NCI-H187 treated with DMSO at 0.1 percent for 48 hours (cell line): Measurements from ENCODE around the gene SMC5.
"Not testable (repeated sequence)": the region's sequence is repeated elsewhere in the genome, so short reads cannot be mapped to it uniquely, and the experiment has no call there.

ENCODE experiments used
- DNase-seq: peaks from one replicate; lab custom pipeline; 2025; lab: John Stamatoyannopoulos, UW

The SMC5 gene

DNA sequence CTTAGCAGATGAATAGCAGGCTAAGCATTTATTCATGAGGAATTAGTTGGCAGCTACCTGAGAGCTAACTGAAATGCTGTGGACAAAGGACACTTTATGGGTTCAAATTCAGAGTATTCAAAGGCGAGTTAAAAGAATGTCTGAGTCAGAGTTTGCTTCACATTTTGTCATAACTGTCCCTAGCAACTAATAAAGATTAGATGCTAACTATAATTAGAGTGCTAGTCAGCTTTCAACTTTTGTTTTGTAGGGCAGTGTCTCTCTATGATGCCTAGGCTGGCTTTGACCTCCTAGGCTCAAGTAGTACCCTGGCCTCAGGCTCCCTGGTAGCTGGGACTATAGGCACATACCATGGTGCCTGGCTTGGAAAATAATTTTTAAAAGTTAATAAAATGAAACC, 4.6 kb downstream of the SMC5 start:
- DNase-seq, result no peak

DNA sequence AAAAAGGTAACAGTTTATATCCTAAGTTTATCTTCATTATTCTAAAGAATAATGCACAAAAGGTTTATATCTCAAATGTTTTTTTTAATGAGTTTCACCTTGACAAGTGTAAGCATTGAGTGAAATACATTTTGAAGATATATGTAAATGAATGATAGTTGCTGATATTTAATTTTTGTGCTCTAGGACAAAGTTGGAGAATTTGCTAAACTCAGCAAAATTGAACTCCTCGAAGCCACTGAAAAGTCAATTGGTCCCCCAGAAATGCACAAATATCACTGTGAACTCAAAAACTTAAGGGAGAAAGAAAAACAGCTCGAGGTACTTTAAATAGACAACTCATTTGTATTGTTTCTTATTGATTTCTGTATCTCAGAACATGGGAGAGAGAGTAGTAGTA, 19.5 kb downstream of the SMC5 start:
- DNase-seq, result no peak

DNA sequence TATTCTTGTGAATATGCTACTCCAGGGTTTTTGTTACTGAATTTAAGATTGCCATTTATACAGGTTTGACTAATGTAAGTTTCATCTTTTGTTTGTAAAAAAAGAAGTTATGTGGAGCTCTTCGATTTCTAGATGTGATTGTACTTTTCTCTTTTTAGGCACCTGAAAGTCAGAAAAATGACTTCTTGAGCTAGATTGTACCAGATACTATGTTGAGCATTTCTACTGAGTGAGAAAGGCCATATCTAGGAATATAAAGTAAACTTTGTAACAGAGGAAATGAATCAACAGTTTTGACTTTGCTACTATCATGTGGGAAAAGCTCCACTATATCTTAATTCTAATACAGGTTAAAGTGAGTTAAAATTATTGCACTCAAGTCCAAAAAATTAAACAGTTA, 25.1 kb downstream of the SMC5 start:
- DNase-seq, result no peak

DNA sequence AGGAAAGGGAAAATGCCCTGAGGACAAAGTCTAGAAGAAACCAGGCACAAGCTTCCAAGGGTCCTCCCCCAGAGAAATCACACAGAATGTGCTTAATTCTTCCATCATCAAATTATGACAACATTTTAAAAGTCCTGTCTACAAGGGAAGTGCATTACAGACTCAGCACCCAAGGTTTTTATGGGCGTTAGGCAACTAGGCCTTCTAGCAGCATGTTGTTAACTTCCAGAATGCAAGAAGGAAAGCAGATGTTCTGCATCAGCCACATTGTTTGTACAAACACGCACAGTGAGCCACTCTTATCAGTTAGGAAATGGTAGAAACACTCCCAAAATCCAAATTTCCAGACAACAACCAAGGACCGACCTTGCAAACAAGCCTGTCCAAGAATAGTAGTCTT, 26.5 kb downstream of the SMC5 start:
- no peak for DNase-seq

DNA sequence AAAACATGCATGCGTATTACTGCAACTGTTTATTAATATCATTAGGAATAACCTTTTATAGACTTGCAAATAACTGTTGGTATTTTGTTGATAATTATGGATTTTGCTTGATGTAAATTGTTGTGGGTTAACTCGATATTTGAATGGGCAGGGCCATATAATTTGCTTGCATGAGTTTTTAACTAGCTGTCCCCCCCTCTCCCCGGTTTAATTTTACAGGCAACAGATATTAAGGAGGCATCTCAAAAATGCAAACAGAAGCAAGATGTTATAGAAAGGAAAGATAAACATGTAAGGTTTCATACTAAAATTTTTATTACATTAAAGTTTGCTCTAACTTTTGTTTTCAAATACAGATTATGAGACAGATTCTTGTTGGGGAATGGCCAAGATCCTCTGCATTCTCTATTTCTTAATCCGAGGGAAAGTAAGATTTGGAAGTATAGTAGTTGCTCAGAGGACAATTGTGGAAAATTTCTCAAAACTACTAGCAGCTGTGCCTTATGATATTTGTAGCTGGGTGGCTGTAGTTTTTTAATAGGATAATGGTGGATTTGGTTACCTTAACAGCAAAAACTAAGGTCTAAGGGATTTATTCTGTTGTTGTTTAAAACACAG, 27.3 kb downstream of the SMC5 start:
- no peak for DNase-seq

DNA sequence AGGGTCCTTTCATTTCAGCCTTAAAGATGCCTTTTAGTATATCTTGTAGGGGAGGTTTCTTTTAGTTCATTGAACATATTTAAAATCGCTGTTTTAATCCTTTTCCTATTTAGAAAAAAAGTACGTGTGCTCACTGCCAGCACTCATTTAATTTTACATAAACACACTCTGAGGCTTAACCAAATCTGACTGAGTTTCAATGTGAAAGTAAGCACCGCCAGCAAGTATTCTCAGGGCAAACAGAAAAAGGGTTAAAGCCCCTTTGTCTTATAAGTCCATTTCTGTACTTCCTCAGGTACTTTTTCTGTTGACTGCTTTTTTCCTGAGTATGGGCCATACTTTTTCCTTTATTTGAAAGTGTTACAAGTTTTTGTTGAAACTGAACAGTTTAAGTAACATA, 31.8 kb downstream of the SMC5 start:
- no peak for DNase-seq

DNA sequence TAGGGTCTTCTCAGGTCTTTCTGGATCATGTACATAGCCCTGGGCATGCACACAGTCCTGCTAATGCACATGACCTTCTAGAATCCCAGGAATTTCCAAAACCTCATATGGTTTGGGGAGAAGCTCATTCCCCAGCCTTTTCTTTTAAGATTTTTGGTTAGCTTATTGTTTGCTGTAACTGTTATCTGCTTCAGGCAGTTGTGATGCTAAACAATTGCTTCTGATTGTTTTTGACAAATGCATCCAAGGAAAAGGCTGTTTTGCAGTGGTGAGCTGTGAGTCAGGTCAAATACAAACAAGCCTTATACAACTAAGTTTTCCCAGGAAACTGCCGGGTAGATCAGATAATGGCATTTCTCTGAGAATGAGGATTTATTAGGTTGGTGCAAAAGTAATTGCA, 32.7 kb downstream of the SMC5 start:
- DNase-seq, result no peak

DNA sequence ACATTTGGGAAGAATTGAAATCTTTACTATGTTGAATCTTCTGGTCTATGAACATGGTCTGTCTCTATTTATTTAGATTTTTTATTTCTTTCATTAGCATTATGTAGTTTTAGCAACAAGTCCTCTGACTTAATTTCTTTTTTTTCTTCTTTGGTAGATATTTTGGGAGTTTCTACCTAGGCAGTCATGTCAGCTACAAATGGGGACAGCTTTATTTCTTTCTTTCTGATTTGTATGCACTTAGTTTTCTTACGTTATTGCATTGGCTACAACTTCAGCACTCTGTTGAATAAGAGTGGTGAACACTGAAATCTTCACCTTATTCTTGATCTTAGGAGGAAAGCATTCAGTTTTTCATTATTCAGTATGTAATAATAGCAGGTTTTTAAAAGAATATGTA, 33.5 kb downstream of the SMC5 start:
- DNase-seq, result no peak

DNA sequence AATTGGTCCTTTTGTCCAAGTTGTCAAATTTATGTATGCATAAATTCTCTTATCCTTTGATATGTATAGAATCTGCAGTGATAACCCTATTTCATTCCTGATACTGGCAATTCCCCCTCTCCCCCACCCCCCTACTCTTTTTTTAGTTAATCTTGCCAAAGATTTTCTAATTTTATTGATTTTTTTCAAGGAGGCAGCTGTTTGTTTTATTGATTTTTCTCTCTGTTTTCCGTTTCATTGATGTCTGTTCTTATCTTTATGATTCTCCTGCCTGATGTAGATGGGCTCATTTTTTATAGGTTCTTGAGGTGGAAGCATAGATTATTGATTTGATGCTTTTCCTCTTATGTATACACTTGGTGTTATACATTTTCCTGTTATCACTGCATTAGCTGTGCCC, 34.4 kb downstream of the SMC5 start:
- no peak for DNase-seq

DNA sequence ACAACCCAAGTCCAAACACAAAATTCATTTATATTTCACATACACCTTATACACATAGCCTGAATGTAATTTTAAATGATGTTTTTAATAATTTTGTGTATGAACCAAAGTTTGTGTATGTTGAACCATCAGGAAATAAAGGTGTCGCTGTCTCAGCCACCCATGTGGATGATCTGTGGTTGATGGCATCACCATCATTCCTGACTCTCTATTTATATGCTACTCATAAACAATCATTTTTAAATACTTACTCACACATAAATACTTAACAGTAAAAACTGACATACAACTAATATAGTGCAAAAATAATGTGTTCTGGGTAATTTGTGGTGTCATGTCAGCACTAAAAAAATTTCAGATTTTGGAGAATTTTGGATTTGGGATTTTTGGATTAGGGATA, 38.4 kb downstream of the SMC5 start:
- DNase-seq, result no peak

DNA sequence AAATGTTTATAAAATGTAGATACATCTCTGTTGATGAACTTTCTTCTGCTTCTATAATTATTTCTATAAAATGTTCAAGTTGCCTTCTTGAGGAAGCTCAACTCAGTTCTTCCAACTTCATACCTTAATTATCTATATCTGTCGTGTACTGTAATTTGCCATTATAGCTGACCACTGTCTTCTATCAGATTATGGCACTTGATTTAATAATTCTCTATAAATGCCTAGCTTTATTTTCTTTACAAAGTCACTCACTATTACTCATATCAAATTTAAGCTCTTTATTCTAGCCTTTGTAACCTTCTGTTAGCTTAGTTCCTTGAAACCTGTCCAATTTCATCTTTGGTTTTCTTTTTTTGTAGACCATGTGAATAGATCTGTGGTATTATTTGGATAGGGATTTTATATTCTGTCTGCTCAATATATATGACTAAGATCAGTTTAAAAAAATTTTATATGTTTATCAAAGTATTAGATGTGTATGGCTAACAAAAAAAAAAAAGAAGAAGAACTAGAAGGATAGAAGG, 39.5 kb downstream of the SMC5 start:
- no peak for DNase-seq

DNA sequence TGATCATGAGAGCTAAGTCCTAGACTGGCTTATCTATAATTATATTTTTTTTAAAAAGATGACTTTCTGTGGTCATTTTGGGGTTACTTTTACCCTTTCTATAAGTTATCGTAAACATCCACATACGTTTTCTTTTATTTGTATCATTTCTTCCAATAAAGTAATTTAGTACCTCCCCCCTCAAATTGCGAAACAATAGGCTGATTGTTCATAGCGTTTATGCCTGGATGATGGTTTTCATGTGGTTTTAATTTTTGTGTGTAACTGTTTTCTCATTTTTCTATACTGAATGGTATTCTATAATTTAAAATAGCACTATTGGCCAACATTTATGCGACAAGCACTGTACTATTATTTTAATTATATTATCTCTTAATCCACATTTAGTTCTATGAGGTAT, 44.5 kb downstream of the SMC5 start:
- DNase-seq, result no peak

DNA sequence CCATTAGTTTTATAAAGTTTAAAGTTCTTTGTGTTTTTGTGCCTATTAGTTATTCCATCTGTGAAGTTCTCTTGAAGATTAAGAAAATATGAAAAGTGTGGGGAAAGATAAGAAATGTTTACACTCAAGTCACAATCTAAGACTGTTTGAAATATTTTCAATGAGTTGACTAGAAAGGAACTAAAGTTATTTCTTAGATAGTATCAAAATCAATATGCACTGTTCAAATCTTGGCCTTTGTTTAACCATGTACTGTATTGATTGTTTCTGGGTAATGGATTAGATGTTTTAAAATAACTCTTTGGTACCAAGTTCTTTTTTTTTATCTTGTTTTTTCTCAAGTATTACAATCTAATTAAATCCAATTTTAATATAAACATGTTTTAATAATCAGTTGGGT, 46.0 kb downstream of the SMC5 start:
- no peak for DNase-seq

DNA sequence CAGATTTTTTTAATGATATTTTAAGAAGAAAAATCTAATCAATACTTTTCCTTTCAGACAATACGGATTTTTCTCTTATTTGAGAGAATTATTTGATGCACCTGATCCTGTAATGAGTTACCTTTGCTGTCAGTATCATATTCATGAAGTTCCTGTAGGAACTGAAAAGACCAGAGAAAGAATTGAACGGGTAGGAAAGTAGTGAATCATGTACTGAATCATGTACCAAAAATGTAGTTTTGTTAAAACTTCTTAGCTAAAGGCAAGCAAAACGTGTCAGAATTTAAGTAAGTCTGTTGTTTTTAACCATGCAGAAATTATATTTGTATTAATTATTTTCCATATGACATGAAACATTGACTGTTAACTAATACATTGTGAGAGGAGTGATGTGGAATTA, 56.6 kb downstream of the SMC5 start:
- no peak for DNase-seq

DNA sequence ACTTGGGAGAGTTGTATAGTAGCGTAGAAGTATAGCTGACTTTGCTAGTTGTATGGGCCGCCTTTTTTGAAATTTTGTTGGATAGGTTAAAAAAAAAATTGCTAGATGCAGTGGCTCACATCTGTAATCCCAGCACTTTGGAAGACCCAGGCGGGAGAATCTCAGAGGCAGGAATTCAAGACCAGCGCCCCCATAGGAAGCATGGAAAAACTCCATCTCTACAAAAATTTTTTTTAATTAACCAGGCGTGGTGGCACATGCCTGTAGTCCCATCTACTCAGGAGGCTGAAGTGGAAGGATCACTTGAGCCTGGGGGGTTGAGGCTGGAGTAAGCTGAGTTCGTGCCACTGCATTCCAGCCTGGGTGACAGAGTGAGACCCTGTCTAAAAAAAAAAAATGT, 59.2 kb downstream of the SMC5 start:
- DNase-seq, result no peak

DNA sequence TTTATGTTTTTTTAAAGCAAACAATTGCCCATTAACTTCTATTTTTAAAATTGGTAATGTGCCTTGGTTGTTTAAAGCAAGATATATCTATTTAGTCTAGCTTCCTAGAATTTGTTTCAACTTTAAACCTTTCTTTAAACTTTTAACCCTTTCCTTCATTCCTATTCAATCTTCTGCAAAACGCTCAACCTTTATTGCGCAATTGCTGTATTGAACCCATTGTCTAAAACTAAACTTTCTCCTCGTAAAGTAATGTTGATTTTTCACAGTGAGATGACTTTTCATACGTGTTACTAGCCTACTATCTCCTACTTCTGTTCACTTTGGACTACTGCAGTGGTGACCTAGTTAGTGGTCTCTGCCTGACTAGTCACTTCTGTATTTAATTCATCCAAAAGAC, 63.3 kb downstream of the SMC5 start:
- no peak for DNase-seq

DNA sequence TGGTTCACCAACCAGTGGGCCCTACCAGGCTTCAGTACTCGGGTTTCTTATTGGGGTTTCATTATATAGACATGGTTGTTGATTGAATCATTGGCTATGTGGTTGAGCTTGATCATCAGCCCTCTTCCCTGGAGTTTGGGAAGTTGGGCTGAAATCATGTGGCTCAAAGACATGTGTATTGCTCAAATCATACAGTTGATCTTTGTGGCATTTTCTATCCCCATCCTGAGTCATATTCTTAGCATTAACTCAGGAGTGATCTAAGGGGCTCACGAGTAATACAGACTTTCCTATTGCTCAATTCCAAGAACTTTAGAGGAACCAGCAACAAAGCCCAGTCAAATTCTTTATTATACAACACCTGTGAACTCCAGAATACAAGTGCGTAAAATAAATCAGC, 66.2 kb downstream of the SMC5 start:
- no peak for DNase-seq

DNA sequence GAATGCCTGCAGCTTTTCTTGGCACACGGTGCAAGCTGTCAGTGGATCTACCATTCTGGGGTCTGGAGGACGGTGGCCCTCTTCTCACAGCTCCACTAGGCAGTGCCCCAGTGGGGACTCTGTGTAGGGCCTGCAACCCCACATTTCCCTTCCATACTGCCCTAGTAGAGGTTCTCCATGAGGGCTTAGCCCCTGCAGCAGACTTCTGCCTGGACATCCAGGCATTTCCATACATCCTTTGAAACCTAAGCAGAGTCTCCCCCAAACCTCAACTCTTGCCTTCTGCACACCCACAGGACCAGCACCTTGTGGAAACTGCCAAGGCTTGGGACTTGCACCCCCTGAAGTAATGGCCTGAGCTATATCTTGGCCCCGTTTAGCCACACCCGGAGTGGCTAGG, 69.8 kb downstream of the SMC5 start:
- DNase-seq, result not testable (repeated sequence)

DNA sequence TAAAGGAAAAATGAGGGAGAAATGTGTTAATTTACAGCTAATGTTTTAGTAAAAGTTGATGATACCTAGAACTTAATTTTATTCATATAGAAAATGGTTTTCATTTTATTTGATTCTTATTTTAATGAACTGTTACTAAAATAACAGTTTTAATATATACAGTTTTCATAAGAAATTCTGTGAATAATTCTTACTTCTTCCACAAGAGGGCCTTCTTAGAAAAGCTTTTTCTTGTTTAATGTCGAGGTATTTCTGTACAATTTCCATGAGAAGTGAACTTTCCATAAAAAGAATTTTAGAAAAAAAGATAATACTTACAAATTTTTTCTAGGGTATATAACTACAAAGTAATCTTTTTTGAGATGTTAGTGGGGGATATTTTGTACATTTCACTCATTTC, 81.8 kb downstream of the SMC5 start:
- DNase-seq, result no peak

DNA sequence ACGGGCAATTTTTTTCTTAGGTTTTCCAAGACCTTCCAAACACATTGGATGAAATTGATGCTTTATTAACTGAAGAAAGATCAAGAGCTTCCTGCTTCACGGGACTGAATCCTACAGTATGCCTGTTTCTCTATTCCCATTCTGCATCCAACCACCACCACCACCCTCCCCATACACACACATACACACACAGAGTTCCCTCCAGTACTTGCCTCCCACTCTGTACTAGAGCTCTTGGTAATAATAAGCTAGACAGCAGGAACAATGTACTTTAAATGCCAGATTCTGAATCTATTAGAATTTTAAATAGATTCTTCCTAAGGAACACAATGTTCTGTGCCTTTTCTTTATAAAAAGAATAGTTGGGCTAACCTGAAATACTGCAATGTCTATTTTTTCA, 88.3 kb downstream of the SMC5 start:
- no peak for DNase-seq

DNA sequence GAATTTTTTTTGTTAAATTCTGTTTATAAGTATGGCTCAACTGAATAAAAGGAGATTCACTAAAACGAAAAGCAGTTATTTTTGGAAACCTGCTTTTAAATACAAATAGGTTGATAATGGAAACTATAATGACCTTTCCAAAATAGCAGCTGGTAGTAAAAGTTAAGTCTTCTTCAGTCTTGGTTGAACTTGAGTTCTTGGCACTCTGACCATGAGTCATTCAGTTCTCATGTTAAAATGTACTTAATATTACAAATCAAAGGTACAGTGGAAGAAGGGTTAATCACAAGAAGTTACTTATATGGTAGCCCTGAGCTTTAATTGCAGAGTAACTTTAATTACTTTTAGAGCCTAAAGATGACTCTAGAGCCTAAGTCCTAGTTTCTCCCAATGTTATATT, 93.6 kb downstream of the SMC5 start:
- no peak for DNase-seq

DNA sequence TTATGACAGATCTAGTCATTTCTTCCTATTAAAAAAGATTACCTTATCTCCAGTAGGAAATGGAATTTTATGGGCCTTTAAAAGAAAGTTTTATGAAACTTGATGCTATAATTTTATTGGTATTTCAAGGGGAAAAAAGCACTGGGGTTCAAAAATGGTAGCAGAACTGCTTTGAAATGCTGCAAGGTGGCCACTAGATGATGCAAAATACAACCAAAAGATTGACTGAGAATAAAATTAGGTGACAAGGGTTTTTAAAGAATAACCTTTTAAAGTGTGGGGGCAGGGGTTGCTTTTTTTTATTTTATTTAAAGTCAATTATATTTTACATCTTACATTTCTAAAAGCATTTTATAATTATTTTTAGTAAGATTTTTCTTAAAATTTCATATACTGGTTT, 94.0 kb downstream of the SMC5 start:
- DNase-seq, result no peak

DNA sequence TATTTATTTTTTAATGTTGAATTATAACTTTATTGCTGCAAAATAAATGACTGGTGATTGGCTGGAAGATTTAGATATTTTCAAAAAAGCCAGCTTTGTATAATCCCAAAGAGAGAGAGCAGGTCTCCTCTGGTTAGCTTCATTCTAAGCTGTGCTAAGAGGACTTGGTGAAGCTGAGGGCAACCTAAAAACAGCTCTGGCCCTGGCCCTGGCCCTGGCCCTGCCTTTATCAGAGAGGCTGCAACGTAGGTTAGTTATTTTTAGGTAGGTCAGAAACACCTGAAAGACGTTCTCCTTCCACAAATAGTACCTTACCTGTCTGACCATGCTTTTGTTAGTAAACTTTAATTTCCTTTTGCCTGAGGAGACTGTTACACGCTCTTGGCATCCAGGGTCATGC, 97.0 kb downstream of the SMC5 start:
- no peak for DNase-seq

DNA sequence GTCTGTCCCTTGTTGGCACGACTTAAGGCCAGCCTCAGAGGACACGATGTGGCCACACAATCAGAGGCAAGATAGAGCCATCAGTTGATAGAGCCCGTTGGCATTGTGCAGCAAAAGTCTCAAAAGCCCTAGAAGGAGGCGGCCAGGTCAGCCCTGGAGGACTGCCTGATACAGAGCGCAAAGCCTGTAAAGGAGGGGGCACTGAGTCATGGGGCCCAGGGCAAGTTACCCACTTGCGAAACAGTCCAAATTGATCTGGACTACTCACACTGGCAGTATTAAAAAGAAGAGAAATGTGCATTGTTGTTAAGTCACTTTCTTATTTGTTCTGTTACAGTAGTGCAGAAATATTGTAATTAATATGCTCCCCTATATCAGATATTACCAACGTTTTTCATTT, 104.2 kb downstream of the SMC5 start:
- no peak for DNase-seq

DNA sequence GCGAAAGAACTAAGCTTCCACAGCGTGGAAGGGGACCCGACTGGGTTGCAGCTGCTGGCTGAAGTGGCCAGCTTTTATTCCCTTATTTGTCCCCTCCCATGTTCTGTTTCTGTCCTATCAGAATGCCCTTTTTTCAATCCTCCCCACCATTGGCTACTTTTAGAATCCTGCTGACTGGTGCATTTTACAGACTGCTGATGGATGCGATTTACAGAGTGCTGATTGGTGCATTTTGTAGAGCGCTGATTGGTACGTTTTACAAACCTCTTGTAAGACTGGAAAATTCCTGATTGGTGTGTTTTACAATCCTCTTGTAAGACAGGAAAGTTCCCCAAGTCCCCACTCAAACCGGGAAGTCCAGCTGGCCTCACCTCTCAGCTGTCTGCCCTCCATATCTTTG, 105.0 kb downstream of the SMC5 start:
- DNase-seq, result no peak
